ENCODE data around the gene STARD13. TPM values are rescaled to one million over a fixed set of nuclear protein-coding genes. Genes with fewer than 3 reads are reported as not detected.

The STARD13 gene
- total and polyA plus RNA-seq, 4 donors, result 2.7 to 15.3 (median 5.7) TPM

GRCh38 chr13:33218020-33218419, 67.5 kb downstream of the STARD13 start:
- Histone ChIP-seq H3K27me3 (ENCODE audit: control insufficient read depth in 4 of 4, insufficient read depth in 4 of 4, low read length in 3 of 4) (no peaks in the 10 kb centered on the region), H3K4me1 (ENCODE audit: control insufficient read depth in 4 of 4, insufficient read depth in 4 of 4, low read length in 3 of 4) (no peaks in the 10 kb centered on the region), H3K27ac (ENCODE audit: low read depth in 1 of 2, low read length in 2 of 2) (no peak overlapping the region), H3K9ac (ENCODE audit: low read depth in 1 of 2, low read length in 2 of 2) (no peak overlapping the region), H3K36me3 (ENCODE audit: control insufficient read depth in 4 of 4, insufficient read depth in 3 of 4, low read depth in 1 of 4, low read length in 3 of 4) (no peaks in the 10 kb centered on the region), H3K4me3 (ENCODE audit: low read depth in 1 of 3, low read length in 3 of 3) (no peak overlapping the region), H3K9me3 (ENCODE audit: control insufficient read depth in 4 of 4, low read length in 3 of 4) (no peaks in the 10 kb centered on the region)
- no peak for DNase-seq (ENCODE audit: low spot score)
- no peak for TF ChIP-seq SP1 (IDR thresholded peaks at IDR 0.05)
- no peak for TF ChIP-seq MAX (IDR thresholded peaks at IDR 0.05)
- TF ChIP-seq FOXA1 (IDR thresholded peaks at IDR 0.05), result no peak
- TF ChIP-seq RXRA (IDR thresholded peaks at IDR 0.05), result no peak
- TF ChIP-seq REST (IDR thresholded peaks at IDR 0.05), result no peak
- TF ChIP-seq JUND (IDR thresholded peaks at IDR 0.05), result no peak
- no peak for TF ChIP-seq NR2F2 (IDR thresholded peaks at IDR 0.05)
- no peak for TF ChIP-seq CTCF (IDR thresholded peaks at IDR 0.05; ENCODE audit: low read depth, low read length, missing input control)
- TF ChIP-seq YY1 (IDR thresholded peaks at IDR 0.05), result no peak
- no peak for TF ChIP-seq FOXA2 (IDR thresholded peaks at IDR 0.05)
- no peak for TF ChIP-seq GABPA (IDR thresholded peaks at IDR 0.05 in 1 of 2, conservative IDR thresholded peaks at IDR 0.05 in 1 of 2)
- TF ChIP-seq TAF1 (conservative IDR thresholded peaks at IDR 0.05), result no peak
- no peak for TF ChIP-seq ZBTB33 (IDR thresholded peaks at IDR 0.05)
- no peak for TF ChIP-seq ATF3 (IDR thresholded peaks at IDR 0.05)
- TF ChIP-seq RAD21 (IDR thresholded peaks at IDR 0.05), result no peak
- 90% methylated on average over 4 of the region's 4 CpGs for WGBS

- Histone ChIP-seq H3K27me3 (ENCODE audit: control insufficient read depth in 4 of 4, insufficient read depth in 4 of 4, low read length in 3 of 4) (no peaks in the 10 kb centered on the region), H3K9me3 (ENCODE audit: control insufficient read depth in 4 of 4, low read length in 3 of 4) (no peaks in the 10 kb centered on the region), H3K4me3 (ENCODE audit: low read depth in 1 of 3, low read length in 3 of 3) (no peak overlapping the region), H3K36me3 (ENCODE audit: control insufficient read depth in 4 of 4, insufficient read depth in 3 of 4, low read depth in 1 of 4, low read length in 3 of 4) (no peaks in the 10 kb centered on the region), H3K27ac (ENCODE audit: low read depth in 1 of 2, low read length in 2 of 2) (no peak overlapping the region), H3K4me1 (ENCODE audit: control insufficient read depth in 4 of 4, insufficient read depth in 4 of 4, low read length in 3 of 4) (no peaks in the 10 kb centered on the region), H3K9ac (ENCODE audit: low read depth in 1 of 2, low read length in 2 of 2) (no peak overlapping the region)
- 85% methylated on average over 3 of the region's 3 CpGs for WGBS
- no peak for TF ChIP-seq HNF4G (IDR thresholded peaks at IDR 0.05)
- no peak for TF ChIP-seq FOXA1 (IDR thresholded peaks at IDR 0.05)
- DNase-seq (ENCODE audit: low spot score), result no peak
Observed at GRCh38 chr13:33217256-33217655, 68.3 kb downstream of the STARD13 start.

All from liver (tissue), 9 donors.